VCaP (cell line): ENCODE data around the gene ABHD13.

Source experiments
- H3K27ac ChIP-seq: fragments of 450-650 bp; 2 replicates; pipeline ENCODE4 v1.5.1; 2017
- CTCF ChIP-seq: fragments of 450-650 bp; conservative IDR thresholded peaks from 2 replicates; pipeline ENCODE4 v1.5.1; 2017; ENCODE audit warnings: mild to moderate bottlenecking, moderate library complexity

ABHD13 gene

GRCh38 chr13:108218044-108218974 lies at the start of gene ABHD13:
ABHD13 (plus strand) TSS chr13:108218392; CDS start chr13:108229219, 10,827 bp downstream.
- TF ChIP-seq CTCF: peak; percentile 26
- peak within 1 kb of the TSS; percentile 85 for H3K27ac ChIP-seq

GRCh38 chr13:108168929-108169328 lies 49.3 kb upstream of the ABHD13 start:
- H3K27ac ChIP-seq: no peak overlapping the region
- no peak for TF ChIP-seq CTCF

- no peak overlapping the region for H3K27ac ChIP-seq
- peak; percentile 83 for TF ChIP-seq CTCF
Measured at GRCh38 chr13:108176685-108177274, 41.4 kb upstream of the ABHD13 start.

- H3K27ac ChIP-seq: no peak overlapping the region
- TF ChIP-seq CTCF: no peak
Measured at GRCh38 chr13:108178078-108178477, 40.1 kb upstream of the ABHD13 start.

GRCh38 chr13:108182652-108183051 lies 35.5 kb upstream of the ABHD13 start:
- H3K27ac ChIP-seq: no peak overlapping the region
- no peak for TF ChIP-seq CTCF

GRCh38 chr13:108185223-108185622 lies 33.0 kb upstream of the ABHD13 start:
- no peak for TF ChIP-seq CTCF
- no peak overlapping the region for H3K27ac ChIP-seq

GRCh38 chr13:108188260-108188659 lies 29.9 kb upstream of the ABHD13 start:
- TF ChIP-seq CTCF: no peak

More at GRCh38 chr13:108188260-108188659, 29.9 kb upstream of the ABHD13 start:
- H3K27ac ChIP-seq: no peak overlapping the region
